ENCODE results near the gene NT5C3A. TPM values are rescaled to one million over a fixed set of nuclear protein-coding genes. Genes with fewer than 3 reads are reported as not detected.
A peak's percentile ranks its signal among the peaks of the same experiment; 100 is the strongest.

NT5C3A gene
- total and polyA plus RNA-seq, 9 of the 15 experiments (the other 6 are each of a cell fraction or from before 2014, with no cell fraction given), result 18.6 to 60.1 (median 40.0) TPM

DNA sequence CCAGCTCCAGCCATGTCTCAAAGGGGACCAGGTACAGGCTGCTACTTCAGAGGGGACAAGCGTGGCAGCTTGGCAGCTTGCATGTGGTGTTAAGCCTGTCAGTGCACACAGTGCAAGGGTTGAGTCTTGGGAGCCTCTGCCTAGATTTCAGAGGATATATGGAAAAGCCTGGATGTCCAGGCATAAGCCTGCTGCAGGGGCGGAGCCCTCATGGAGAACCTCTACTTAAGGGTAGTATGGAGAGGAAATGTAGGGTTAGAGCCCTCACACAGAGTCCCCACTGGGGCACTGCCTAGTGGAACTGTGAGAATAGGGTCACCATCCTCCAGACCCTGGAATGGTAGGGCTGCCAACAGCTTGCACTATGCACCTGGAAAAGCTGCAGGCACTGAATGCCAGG lies 7.7 kb upstream of the NT5C3A start (continued):
- TF ChIP-seq ZNF280B (CRISPR knock-in tag; IDR thresholded peaks at IDR 0.05), result peak; percentile 91

DNA sequence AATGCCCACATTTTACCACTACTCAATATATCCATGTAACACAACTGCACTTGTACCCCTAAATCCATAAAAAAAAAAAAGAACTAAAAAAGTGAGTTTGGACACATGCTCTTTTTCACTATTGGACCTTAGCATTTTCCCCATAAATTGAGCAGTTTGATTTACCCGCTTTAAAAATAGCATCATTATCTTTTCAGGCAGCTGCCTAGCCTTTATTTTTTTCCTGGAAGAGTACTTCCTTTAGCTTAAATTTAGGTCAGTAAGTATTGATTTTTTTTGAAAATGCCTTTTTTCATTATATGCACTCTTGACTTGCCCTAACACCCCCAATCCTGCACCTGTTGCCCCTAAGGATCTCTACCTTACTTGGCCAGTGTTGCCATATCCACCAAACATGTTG lies 5.3 kb upstream of the NT5C3A start:
- no peak for ATAC-seq
- no peaks in the 10 kb centered on the region for H3K36me3 ChIP-seq (ENCODE audit: control insufficient read depth, insufficient read depth, low read length)
- no peak overlapping the region for H3K4me3 ChIP-seq
- 0% methylated on average over 1 of the region's 1 CpG for WGBS (ENCODE audit: insufficient coverage, low coverage, missing lambda C conversion rate)
- BruUV-seq (replicated peaks), result no TSS peak
- no peak for DNase-seq (ENCODE audit: extremely low read depth in 1 of 4, low spot score in 3 of 4)
- H3K9me1 ChIP-seq (ENCODE audit: control insufficient read depth, insufficient read depth, low read length), result no peaks in the 10 kb centered on the region
- intact Hi-C loops (cut with micrococcal nuclease) (loop anchor here (10.0 kb wide), 1 partner anchor 573 kb away; the partner anchor contains the start of genes AVL9 and LSM5), in situ Hi-C loops (cut with MboI) (no loop called here)
- H3K27ac ChIP-seq (ENCODE audit: extremely low read depth, low read depth, low read length), result no peak overlapping the region
- peaks cover 10% of the 10 kb centered on the region for H3K9me3 ChIP-seq (replicated peaks; ENCODE audit: control insufficient read depth, insufficient read depth, low read depth, low read length)
- ChIA-PET CTCF (ENCODE audit: low intra/inter-chr PET ratio) (no interaction called here), POLR2A (interaction anchor here (1.0 kb wide), 1 partner anchor 13 kb away, joined by 3 read pairs; no protein-coding TSS in a partner anchor)
- no peaks in the 10 kb centered on the region for H4K20me1 ChIP-seq (replicated peaks; ENCODE audit: control insufficient read depth, insufficient read depth, low read length)
- no peaks in the 10 kb centered on the region for H3K79me2 ChIP-seq (ENCODE audit: control insufficient read depth, insufficient read depth, low read length)
- no peak overlapping the region for H3K4me2 ChIP-seq (ENCODE audit: insufficient read depth, low read length)
- H3K27me3 ChIP-seq (ENCODE audit: control insufficient read depth in 2 of 2, insufficient read depth in 2 of 2, low read length in 2 of 2), result no peaks in the 10 kb centered on the region
- FAIRE-seq, result no peak
- H3K4me1 ChIP-seq (replicated peaks in 1 of 2; ENCODE audit: control insufficient read depth in 2 of 2, insufficient read depth in 2 of 2, low read length in 2 of 2), result no peaks in the 10 kb centered on the region; a peak in 1 of 5 replicates
- TF ChIP-seq STAT5A (IDR thresholded peaks at IDR 0.05; ENCODE audit: borderline replicate concordance, low read length) (peak; percentile 52; the same call in 1 of the 2 replicates), PRDM10 (IDR thresholded peaks at IDR 0.05; ENCODE audit: partially characterized antibody) (peak; percentile 88), ARID1B (IDR thresholded peaks at IDR 0.05) (peak; percentile 54; the same call in 1 of the 2 replicates), TAL1 (IDR thresholded peaks at IDR 0.05) (peak; percentile 20; the same call in 1 of the 2 replicates), CBFA2T3 (IDR thresholded peaks at IDR 0.05) (peak; percentile 35), MEF2D (tag; conservative IDR thresholded peaks at IDR 0.05; ENCODE audit: low read depth) (0 out of 2 replicates have a peak, but pooled peaks have one; percentile 29), TCF3 (CRISPR knock-in tag; IDR thresholded peaks at IDR 0.05) (peak; percentile 75), DMBX1 (CRISPR knock-in tag; IDR thresholded peaks at IDR 0.05; ENCODE audit: borderline replicate concordance) (no peak), MEF2A (IDR thresholded peaks at IDR 0.05; ENCODE audit: control insufficient read depth, low read depth, low read length) (peak; percentile 74; the same call in 1 of the 2 replicates), NCOA2 (IDR thresholded peaks at IDR 0.05; ENCODE audit: partially characterized antibody in 2 of 2) (no peak)
- no peak overlapping the region; a peak in 1 of 4 replicates for H3K9ac ChIP-seq (ENCODE audit: insufficient read depth in 1 of 2, low read depth in 2 of 2, low read length in 2 of 2)
- no peak overlapping the region for H2AFZ ChIP-seq (ENCODE audit: low read depth, low read length)
